CD4-positive, alpha-beta T cell treated with Interleukin-6 for 4 hours (primary cell): Measurements from ENCODE around the gene MAB21L4.

Experiments
- DNase-seq: peaks from one replicate; pipeline ENCODE4 v3.0.0-alpha.2; 2020; ENCODE audit warnings: mixed read lengths

The MAB21L4 gene

GRCh38 chr2:240892925-240893324, 3.0 kb downstream of the MAB21L4 start:
- no peak for DNase-seq

- no peak for DNase-seq
Measured at GRCh38 chr2:240892356-240892755, 3.6 kb downstream of the MAB21L4 start.

- no peak for DNase-seq
Measured at GRCh38 chr2:240891492-240892340, 4.2 kb downstream of the MAB21L4 start.

GRCh38 chr2:240890691-240891090, 5.3 kb downstream of the MAB21L4 start:
- no peak for DNase-seq

GRCh38 chr2:240889601-240890560, 6.1 kb downstream of the MAB21L4 start:
- no peak for DNase-seq

- DNase-seq, result no peak
Measured at GRCh38 chr2:240888890-240889573, 6.9 kb downstream of the MAB21L4 start.

- DNase-seq, result no peak
Measured at GRCh38 chr2:240888130-240888889, 7.6 kb downstream of the MAB21L4 start.

- no peak for DNase-seq
Measured at GRCh38 chr2:240887631-240888030, 8.3 kb downstream of the MAB21L4 start.

GRCh38 chr2:240886678-240887609, 9.0 kb downstream of the MAB21L4 start:
- no peak for DNase-seq

- DNase-seq, result no peak
Measured at GRCh38 chr2:240886023-240886565, 9.9 kb downstream of the MAB21L4 start.

- no peak for DNase-seq
Measured at GRCh38 chr2:240885566-240885965, 10.4 kb downstream of the MAB21L4 start.

- no peak for DNase-seq
Measured at GRCh38 chr2:240884745-240885144, 11.2 kb downstream of the MAB21L4 start.

GRCh38 chr2:240884221-240884620, 11.7 kb downstream of the MAB21L4 start:
- no peak for DNase-seq

GRCh38 chr2:240881913-240882312, 14.0 kb downstream of the MAB21L4 start:
- no peak for DNase-seq

GRCh38 chr2:240879105-240879504, 16.9 kb downstream of the MAB21L4 start:
- no peak for DNase-seq

GRCh38 chr2:240878341-240878936, 17.5 kb downstream of the MAB21L4 start:
- DNase-seq, result no peak

GRCh38 chr2:240877460-240878340, 18.3 kb downstream of the MAB21L4 start:
- no peak for DNase-seq

GRCh38 chr2:240876475-240877251, 19.3 kb downstream of the MAB21L4 start:
- no peak for DNase-seq
